GM10248 (cell line): Measurements from ENCODE around the gene SLC25A48.

Experiments
- CTCF ChIA-PET: fragments of 300-600 bp; sonication (Branson Sonifier 250); formaldehyde crosslinking; extraction: SDS; loops from one replicate; lab custom pipeline; 2021; ENCODE audit warnings: antibody characterized with exemption; lab: Yijun Ruan, JAX
- POLR2A ChIA-PET: fragments of 350-650 bp; sonication (Branson Sonifier 250); formaldehyde crosslinking; extraction: SDS; loops from one replicate; lab custom pipeline; 2020; ENCODE audit warnings: antibody characterized with exemption; lab: Yijun Ruan, JAX
- DNase-seq: peaks from one replicate; pipeline ENCODE4 v3.0.0; 2012; ENCODE audit errors: extremely low spot score
- TF ChIP-seq, protein P1 (sequence below): IDR thresholded peaks from 2 replicates; pipeline ENCODE4 v1.5.1; 2012; ENCODE audit warnings: mild to moderate bottlenecking, low read depth; ENCODE audit errors: extremely low read depth, missing control alignments, control extremely low read depth

Gene SLC25A48

DNA sequence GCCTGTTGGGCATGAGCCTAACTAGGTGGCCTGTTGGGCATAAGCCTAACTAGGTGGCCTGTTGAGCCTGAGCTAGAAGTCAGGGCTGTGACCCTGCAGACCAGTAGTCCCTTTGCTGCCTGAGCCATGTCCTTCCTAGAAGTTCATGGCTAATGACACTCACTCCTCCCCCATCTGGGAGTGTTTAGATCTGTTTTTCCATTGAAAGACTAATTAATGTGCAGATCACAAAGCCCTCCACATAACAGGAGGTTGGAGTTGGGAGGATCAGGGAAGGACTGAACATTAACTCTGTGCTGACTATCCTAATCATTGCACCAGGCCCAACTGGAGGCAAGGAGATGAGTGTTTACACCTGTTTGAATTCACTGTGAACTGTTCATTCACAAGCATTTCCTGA is 27.6 kb downstream of the SLC25A48 start:
- POLR2A ChIA-PET, result no interaction called here

GRCh38 chr5:135862744-135863143 is 28.3 kb downstream of the SLC25A48 start:
- CTCF ChIA-PET, result interaction anchor here (1.5 kb wide), 1 partner anchor 11 kb away, joined by 4 read pairs; no protein-coding TSS in a partner anchor
- no peak for DNase-seq
- POLR2A ChIA-PET, result no interaction called here
- TF ChIP-seq, protein P1, sequence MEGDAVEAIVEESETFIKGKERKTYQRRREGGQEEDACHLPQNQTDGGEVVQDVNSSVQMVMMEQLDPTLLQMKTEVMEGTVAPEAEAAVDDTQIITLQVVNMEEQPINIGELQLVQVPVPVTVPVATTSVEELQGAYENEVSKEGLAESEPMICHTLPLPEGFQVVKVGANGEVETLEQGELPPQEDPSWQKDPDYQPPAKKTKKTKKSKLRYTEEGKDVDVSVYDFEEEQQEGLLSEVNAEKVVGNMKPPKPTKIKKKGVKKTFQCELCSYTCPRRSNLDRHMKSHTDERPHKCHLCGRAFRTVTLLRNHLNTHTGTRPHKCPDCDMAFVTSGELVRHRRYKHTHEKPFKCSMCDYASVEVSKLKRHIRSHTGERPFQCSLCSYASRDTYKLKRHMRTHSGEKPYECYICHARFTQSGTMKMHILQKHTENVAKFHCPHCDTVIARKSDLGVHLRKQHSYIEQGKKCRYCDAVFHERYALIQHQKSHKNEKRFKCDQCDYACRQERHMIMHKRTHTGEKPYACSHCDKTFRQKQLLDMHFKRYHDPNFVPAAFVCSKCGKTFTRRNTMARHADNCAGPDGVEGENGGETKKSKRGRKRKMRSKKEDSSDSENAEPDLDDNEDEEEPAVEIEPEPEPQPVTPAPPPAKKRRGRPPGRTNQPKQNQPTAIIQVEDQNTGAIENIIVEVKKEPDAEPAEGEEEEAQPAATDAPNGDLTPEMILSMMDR, result no peak

More for the DNA sequence above, 27.6 kb downstream of the SLC25A48 start:
- TF ChIP-seq, protein P1, result no peak
- CTCF ChIA-PET, result no interaction called here
- DNase-seq, result no peak

DNA sequence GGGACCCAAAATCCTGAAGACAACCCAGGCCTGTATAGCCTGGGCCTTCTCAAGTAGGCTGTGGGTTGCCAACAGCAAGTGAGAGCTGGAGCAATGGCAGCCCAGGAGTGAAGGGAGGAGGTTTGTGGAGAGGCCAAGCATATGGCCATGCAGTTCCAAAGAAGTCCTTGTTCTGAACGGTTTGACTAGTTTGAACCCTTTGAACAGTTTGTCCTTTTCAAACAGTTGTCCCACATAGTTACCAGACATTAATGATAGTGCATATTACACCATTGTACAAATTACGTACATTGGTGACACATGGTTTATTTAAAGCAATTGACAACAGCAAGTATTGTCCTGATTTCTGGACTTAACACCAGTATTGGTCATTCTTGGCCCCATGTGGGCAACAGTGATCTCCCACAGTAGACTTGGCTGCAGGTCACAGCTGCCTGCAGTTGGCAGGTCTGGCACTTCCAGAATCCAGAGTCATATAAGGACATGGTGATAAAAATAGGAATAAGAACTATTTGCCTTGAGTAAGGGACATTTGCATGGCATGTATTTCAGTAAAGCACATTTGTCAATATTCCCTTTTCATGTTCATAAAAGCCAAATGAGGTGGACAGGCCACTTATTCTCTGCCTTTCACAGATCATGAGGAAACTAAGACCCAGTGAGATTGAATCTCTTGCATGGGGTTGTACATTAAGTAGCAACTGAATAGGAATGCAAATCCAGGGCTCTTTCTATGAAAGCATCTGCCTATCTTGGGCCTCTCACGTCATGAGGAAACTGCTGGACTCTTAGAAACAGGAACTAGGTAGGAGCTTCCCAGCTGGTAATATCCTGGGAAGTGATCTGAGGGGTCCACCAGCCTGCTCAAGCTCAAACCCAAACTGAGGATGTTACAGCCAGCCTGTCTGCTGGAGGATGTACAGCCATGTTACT is 30.3 kb downstream of the SLC25A48 start:
- ChIA-PET POLR2A (no interaction called here), CTCF (interaction anchor here (1.5 kb wide), 1 partner anchor 9 kb away, joined by 4 read pairs; no protein-coding TSS in a partner anchor)
- TF ChIP-seq, protein P1, result no peak
- no peak for DNase-seq

DNA sequence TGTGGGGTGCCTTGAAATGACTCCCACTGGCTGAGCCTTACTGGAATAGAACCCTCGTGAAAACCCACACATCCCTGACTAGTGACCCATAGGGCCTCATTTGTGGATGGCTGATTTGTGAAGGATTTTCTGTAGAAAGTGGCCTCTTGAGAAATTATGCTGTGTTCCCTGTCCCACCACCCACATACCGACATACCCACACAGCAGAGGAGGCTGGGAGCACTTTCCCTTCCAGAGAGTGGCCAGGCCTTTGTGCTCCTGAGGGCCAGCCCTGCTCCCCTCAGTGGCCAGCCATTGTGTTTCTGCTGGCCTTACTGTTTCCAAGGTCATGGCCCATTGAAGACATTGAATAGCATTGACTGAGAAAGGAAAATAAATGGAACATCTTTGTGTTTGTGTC is 31.6 kb downstream of the SLC25A48 start:
- TF ChIP-seq, protein P1, result no peak
- no peak for DNase-seq
- ChIA-PET POLR2A (no interaction called here), CTCF (no interaction called here)

GRCh38 chr5:135867599-135867998 is 33.1 kb downstream of the SLC25A48 start:
- TF ChIP-seq, protein P1, result no peak
- ChIA-PET POLR2A (no interaction called here), CTCF (no interaction called here)
- no peak for DNase-seq

DNA sequence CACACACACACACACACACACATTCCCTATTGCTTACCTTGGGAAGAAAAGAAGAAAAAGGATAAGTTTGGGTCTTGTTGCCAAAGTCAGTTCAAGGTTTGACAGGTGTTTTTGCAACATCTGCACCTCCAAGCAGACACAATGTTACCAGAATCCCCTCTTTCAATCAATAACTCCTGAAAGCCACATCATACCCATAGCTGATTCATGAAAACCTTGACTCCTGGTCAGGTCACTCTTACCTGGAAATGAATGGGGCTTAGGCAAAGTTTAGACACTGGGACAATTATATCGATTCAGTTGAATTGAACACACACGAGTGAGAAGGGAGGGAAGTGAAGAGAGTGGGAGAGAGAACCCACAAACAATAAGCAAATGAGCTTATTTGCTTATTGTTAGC is 34.2 kb downstream of the SLC25A48 start:
- DNase-seq, result no peak
- ChIA-PET CTCF (no interaction called here), POLR2A (no interaction called here)
- TF ChIP-seq, protein P1, result no peak
